Prostate gland (tissue), 2 donors: ENCODE measurements around the gene POFUT2. TPM values are rescaled to one million over a fixed set of nuclear protein-coding genes. Genes with fewer than 3 reads are reported as not detected.

Source experiments
- DNase-seq: peaks from one replicate; pipeline ENCODE4 v3.0.0-alpha.2; 2019; ENCODE audit warnings: low spot score
- H3K27ac ChIP-seq, 2 donors: fragments of 200-600 bp; sonication (generic); 2 replicates each; pipeline ENCODE4 v1.5.1; 2017 to 2019
- H3K27me3 ChIP-seq: fragments of 200-600 bp; sonication (generic); replicated peaks from 2 replicates; pipeline ENCODE4 v1.5.1; 2019; ENCODE audit not compliant: insufficient read depth
- H3K36me3 ChIP-seq, 2 donors: fragments of 200-600 bp; sonication (generic); 1 replicate in 1 of 2; 2 replicates in 1 of 2; pipeline versions ENCODE4 v1.5.1 to v1.8.1; 2017 to 2019
- H3K4me1 ChIP-seq: fragments of 200-600 bp; sonication (generic); replicated peaks from 2 replicates; pipeline ENCODE4 v1.5.1; 2019
- H3K4me3 ChIP-seq, 2 donors: fragments of 200-600 bp; sonication (generic); 2 replicates each; pipeline ENCODE4 v1.5.1; 2017 to 2019
- H3K9me3 ChIP-seq: fragments of 200-600 bp; sonication (generic); 2 replicates; pipeline ENCODE4 v1.5.1; 2017
- POLR2A ChIP-seq: fragments of 450-650 bp; IDR thresholded peaks from one replicate; pipeline ENCODE4 v1.6.1; 2016; ENCODE audit warnings: antibody characterized with exemption, mild to moderate bottlenecking
- POLR2AphosphoS5 ChIP-seq: sonication (generic); formaldehyde crosslinking; IDR thresholded peaks from one replicate; pipeline ENCODE4 v1.6.1; 2017; ENCODE audit warnings: antibody characterized with exemption
- WGBS: methylation state at CpG from one replicate; pipeline ENCODE4 v1.1.5; 2018; 5-methylcytosine and 5-hydroxymethylcytosine counted together
- intact Hi-C: fragments of 100-400 bp; cut with DNase I; formaldehyde crosslinking; loops from one replicate; pipeline ENCODE4 v1.14.2; 2022
- total RNA-seq, 2 donors: library from RNA; depleted of rRNA; stranded (reverse); fragments of >200 nt; gene quantifications; one replicate each; pipeline ENCODE4 v1.1.0, GENCODE V29; 2016
- TF ChIP-seq, protein P1 (sequence below), 4 experiments: fragments of 200-600 bp in 2 of 4; fragments of 450-650 bp in 2 of 4; sonication (generic) in 2 of 4; IDR thresholded peaks; 1 replicate in 3 of 4; 2 replicates in 1 of 4; pipeline ENCODE4 v1.5.1; 2016 to 2019; ENCODE audit warnings: antibody characterized with exemption in 4 of 4, mild to moderate bottlenecking in 2 of 4, moderate library complexity in 2 of 4

Gene POFUT2
- total RNA-seq, 2 donors from 2014 or later, result 20.2 to 52.4 TPM

- DNase-seq, result no peak
- Histone ChIP-seq H3K27me3 (no peaks in the 10 kb centered on the region), H3K4me1 (no peaks in the 10 kb centered on the region), H3K9me3 (no peaks in the 10 kb centered on the region), H3K27ac (no peak overlapping the region), H3K4me3 (no peak overlapping the region), H3K36me3 (no peaks in the 10 kb centered on the region)
- TF ChIP-seq POLR2AphosphoS5 (no peak), POLR2A (no peak)
- TF ChIP-seq, protein P1, sequence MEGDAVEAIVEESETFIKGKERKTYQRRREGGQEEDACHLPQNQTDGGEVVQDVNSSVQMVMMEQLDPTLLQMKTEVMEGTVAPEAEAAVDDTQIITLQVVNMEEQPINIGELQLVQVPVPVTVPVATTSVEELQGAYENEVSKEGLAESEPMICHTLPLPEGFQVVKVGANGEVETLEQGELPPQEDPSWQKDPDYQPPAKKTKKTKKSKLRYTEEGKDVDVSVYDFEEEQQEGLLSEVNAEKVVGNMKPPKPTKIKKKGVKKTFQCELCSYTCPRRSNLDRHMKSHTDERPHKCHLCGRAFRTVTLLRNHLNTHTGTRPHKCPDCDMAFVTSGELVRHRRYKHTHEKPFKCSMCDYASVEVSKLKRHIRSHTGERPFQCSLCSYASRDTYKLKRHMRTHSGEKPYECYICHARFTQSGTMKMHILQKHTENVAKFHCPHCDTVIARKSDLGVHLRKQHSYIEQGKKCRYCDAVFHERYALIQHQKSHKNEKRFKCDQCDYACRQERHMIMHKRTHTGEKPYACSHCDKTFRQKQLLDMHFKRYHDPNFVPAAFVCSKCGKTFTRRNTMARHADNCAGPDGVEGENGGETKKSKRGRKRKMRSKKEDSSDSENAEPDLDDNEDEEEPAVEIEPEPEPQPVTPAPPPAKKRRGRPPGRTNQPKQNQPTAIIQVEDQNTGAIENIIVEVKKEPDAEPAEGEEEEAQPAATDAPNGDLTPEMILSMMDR (IDR thresholded peaks at IDR 0.05), result no peak
- WGBS, result 86% methylated on average over 9 of the region's 14 CpGs
- intact Hi-C loops, result no loop called here
These were observed 47.6 kb upstream of the POFUT2 start for GRCh38 chr21:45335151-45335760.

- H3K36me3 ChIP-seq, result no peaks in the 10 kb centered on the region
- H3K27me3 ChIP-seq, result no peaks in the 10 kb centered on the region
- intact Hi-C loops, result no loop called here
- no peak overlapping the region for H3K4me3 ChIP-seq
- DNase-seq, result no peak
- TF ChIP-seq POLR2A (no peak), POLR2AphosphoS5 (no peak)
- TF ChIP-seq, protein P1 (IDR thresholded peaks at IDR 0.05), result no peak
- no peak overlapping the region for H3K27ac ChIP-seq
- no peaks in the 10 kb centered on the region for H3K9me3 ChIP-seq
- whole genome bisulfite sequencing, result 80% methylated on average over 9 of the region's 9 CpGs
- no peaks in the 10 kb centered on the region for H3K4me1 ChIP-seq
These were observed 46.9 kb upstream of the POFUT2 start for GRCh38 chr21:45334591-45335081.

DNA sequence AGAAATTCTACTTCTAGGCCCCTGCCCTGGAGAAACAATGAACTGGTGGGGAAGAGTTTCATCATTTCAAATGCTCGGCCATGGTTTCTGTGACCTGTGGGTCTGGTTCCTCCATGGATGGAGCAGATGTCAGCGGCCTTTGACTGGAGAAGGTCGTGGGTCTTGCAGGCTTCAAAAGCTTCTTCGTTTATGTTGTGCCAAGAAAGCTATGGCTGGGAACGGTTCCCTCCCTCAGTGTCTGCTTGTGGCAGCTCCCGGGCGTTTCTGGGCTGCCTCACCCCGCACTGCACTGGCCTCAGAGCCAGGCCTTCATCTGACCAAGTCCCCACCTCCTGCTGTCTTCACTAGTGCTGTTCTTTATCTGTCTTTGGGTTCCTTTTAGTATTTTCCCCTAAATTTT lies 46.4 kb upstream of the POFUT2 start:
- no peak for TF ChIP-seq POLR2AphosphoS5
- no peak for TF ChIP-seq POLR2A
- TF ChIP-seq, protein P1 (IDR thresholded peaks at IDR 0.05), result no peak
- WGBS, result 86% methylated on average over 8 of the region's 8 CpGs
- Histone ChIP-seq H3K27ac (no peak overlapping the region), H3K9me3 (no peaks in the 10 kb centered on the region), H3K4me1 (no peaks in the 10 kb centered on the region), H3K36me3 (no peaks in the 10 kb centered on the region), H3K27me3 (no peaks in the 10 kb centered on the region), H3K4me3 (no peak overlapping the region)
- no peak for DNase-seq
- intact Hi-C loops, result no loop called here

DNA sequence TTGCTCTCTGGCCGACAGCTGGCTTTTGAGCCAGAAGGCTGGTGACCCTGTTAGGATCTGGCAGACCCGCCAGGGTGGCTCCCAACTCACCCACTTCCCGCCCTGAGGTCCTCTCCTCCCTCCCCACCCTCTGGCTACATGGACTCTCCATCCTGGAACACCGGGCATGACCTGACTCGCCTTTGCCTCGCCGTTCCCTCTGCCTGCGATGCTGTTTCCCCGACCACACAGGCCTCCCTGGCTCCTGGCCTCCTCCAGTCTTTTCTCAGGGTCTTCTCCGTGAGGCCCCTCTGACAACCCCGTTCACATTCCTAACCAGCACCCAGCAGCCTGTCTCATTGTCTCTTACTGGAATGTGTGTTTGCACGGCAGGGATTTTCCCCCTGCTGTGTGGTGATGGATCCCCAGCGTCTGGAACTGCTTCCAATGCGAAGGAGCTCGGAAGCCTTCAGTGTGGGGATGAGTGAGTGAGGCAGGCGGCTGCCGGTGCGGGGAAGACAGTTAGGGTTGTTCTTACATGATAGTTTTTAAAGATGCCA lies 46.0 kb upstream of the POFUT2 start:
- no peaks in the 10 kb centered on the region for H3K36me3 ChIP-seq
- H3K27ac ChIP-seq, result no peak overlapping the region
- DNase-seq, result no peak
- H3K9me3 ChIP-seq, result no peaks in the 10 kb centered on the region
- H3K4me3 ChIP-seq, result no peak overlapping the region
- H3K27me3 ChIP-seq, result no peaks in the 10 kb centered on the region
- TF ChIP-seq POLR2A (no peak), POLR2AphosphoS5 (no peak)
- TF ChIP-seq, protein P1 (IDR thresholded peaks at IDR 0.05), result no peak
- H3K4me1 ChIP-seq, result no peaks in the 10 kb centered on the region
- intact Hi-C loops, result no loop called here
- 65% methylated on average over 18 of the region's 18 CpGs for WGBS

- H3K27ac ChIP-seq, result no peak overlapping the region
- TF ChIP-seq, protein P1 (IDR thresholded peaks at IDR 0.05), result no peak
- TF ChIP-seq POLR2AphosphoS5, result no peak
- TF ChIP-seq POLR2A, result no peak
- H3K36me3 ChIP-seq, result no peaks in the 10 kb centered on the region
- H3K4me3 ChIP-seq, result no peak overlapping the region
- no peak for DNase-seq
- H3K27me3 ChIP-seq, result no peaks in the 10 kb centered on the region
- WGBS, result 85% methylated on average over 16 of the region's 16 CpGs
- no peaks in the 10 kb centered on the region for H3K9me3 ChIP-seq
- no peaks in the 10 kb centered on the region for H3K4me1 ChIP-seq
- intact Hi-C loops, result no loop called here
These were observed 45.4 kb upstream of the POFUT2 start for GRCh38 chr21:45332981-45333582.
